Heart left ventricle (tissue), 16 donors: ENCODE results near the gene EMC7. TPM values are rescaled to one million over a fixed set of nuclear protein-coding genes. Genes with fewer than 3 reads are reported as not detected.

Experiments
- ATAC-seq, 4 donors: fragments of 200-7000 bp; cut with Tn5 transposase; one replicate each; pipeline ENCODE4 v1.9.1; 2020 to 2022; ENCODE audit warnings: moderate library complexity in 4 of 4, mild to moderate bottlenecking in 3 of 4, moderate number of reproducible peaks in 1 of 4
- DNase-seq, 5 donors: peaks; one replicate each; pipeline ENCODE4 v3.0.0-alpha.2; 2020
- H3K27ac ChIP-seq, 12 donors: fragments of 200-600 bp; sonication (generic) in 4 of 12; one replicate each; pipeline versions ENCODE4 v1.5.0 to v1.8.0; 2016 to 2022; ENCODE audit warnings: mild to moderate bottlenecking in 2 of 12
- H3K27me3 ChIP-seq, 9 donors: fragments of 200-600 bp; sonication (generic) in 2 of 9; one replicate each; pipeline versions ENCODE4 v1.5.1 to v1.8.0; 2016 to 2022; ENCODE audit warnings: mild to moderate bottlenecking in 3 of 9
- H3K36me3 ChIP-seq, 9 donors: fragments of 200-600 bp; sonication (generic) in 2 of 9; one replicate each; pipeline versions ENCODE4 v1.5.0 to v1.8.0; 2018 to 2022; ENCODE audit warnings: mild to moderate bottlenecking in 2 of 9
- H3K4me1 ChIP-seq, 12 donors: fragments of 200-600 bp; sonication (generic) in 4 of 12; one replicate each; pipeline versions ENCODE4 v1.5.0 to v1.8.0; 2016 to 2022; ENCODE audit warnings: mild to moderate bottlenecking in 3 of 12
- H3K4me3 ChIP-seq, 12 donors: fragments of 200-600 bp; sonication (generic) in 4 of 12; one replicate each; pipeline versions ENCODE4 v1.5.0 to v1.8.0; 2017 to 2022; ENCODE audit warnings: mild to moderate bottlenecking in 9 of 12, moderate library complexity in 4 of 12
- H3K9me3 ChIP-seq, 12 donors: fragments of 200-600 bp; sonication (generic) in 4 of 12; one replicate each; pipeline versions ENCODE4 v1.5.0 to v1.8.0; 2016 to 2022; ENCODE audit warnings: mild to moderate bottlenecking in 1 of 12
- POLR2A ChIP-seq, 2 donors: fragments of 450-650 bp; IDR thresholded peaks; one replicate each; pipeline ENCODE4 v1.6.1; 2017; ENCODE audit warnings: antibody characterized with exemption in 2 of 2, mild to moderate bottlenecking in 2 of 2, moderate library complexity in 2 of 2
- WGBS, 4 donors: extraction: QIAGEN DNeasy Blood & Tissue Kit in 2 of 4; methylation state at CpG; one replicate each; pipeline versions ENCODE4 v1.1.5 to v1.1.7; 2013 to 2018; 5-methylcytosine and 5-hydroxymethylcytosine counted together
- intact Hi-C, 10 donors: fragments of 100-400 bp; cut with DNase I; formaldehyde crosslinking; loops; one replicate each; pipeline versions ENCODE4 v1.11.1 to v1.14.2; 2022
- polyA plus RNA-seq, 2 donors: library from polyadenylated mRNA; stranded (reverse); fragments of 200-250 nt; gene quantifications; one replicate each; pipeline ENCODE4 v1.2.3, GENCODE V29; 2013
- total RNA-seq, 9 donors: library from RNA; depleted of rRNA in 2 of 9; stranded (reverse); fragments of >200 nt in 2 of 9; fragmentation: NEBNext Ultra II Directional in 3 of 9; extraction: Animal tissue kit (Norgen Biotek cat#: 25700) in 3 of 9; gene quantifications; one replicate each; pipeline versions ENCODE4 v1.1.0 to v1.2.4, GENCODE V29; 2016 to 2023
- TF ChIP-seq, protein P1 (sequence below), 12 donors: fragments of 200-600 bp; sonication (generic) in 4 of 12; IDR thresholded peaks; one replicate each; pipeline versions ENCODE4 v1.5.0 to v1.8.0; 2018 to 2022; ENCODE audit warnings: antibody characterized with exemption in 12 of 12, mild to moderate bottlenecking in 5 of 12
- donor health status: ischemic (EF 13 %, LVEDD 7.1; RV severe dilation, severe dysfunction).
- donor health status: healthy with polysubstance abuse.
- donor health status: DM: no; HTN: yes; CAD: no.
- donor health status: DM: no; HTN: no; CAD: no.
- donor health status: ischemic (EF 25% LVEDD 6.9; RV normal size, moderate dysfunction).
- donor health status: ischemic (EF 25% LVEDD 5.7; RV mildly dilated, moderate dysfunction).
- donor health status: healthy.
- donor health status: DM: yes; HTN: yes; CAD: no.
- donor health status: ischemic (EF 35%, LVEDD 5.7; RV mildly dilated, moderate dysfunction).
- donor health status: nonischemic (EF 11% LVEDD 7.7; RV severe dilation, severe dysfunction).
- donor health status: DM: yes; HTN: yes; CAD: no.
- donor health status: PGD.
- donor health status: ischemic (EF 29% LVEDD 5.4; RV normal size, mild dysfunction).
- donor health status: nonischemic (EF 23%, LVEDD 6.1; RV moderate dilation, normal function).

Gene EMC7
- total and polyA plus RNA-seq, 11 donors = 28.9 to 143 (median 65.2) TPM

DNA sequence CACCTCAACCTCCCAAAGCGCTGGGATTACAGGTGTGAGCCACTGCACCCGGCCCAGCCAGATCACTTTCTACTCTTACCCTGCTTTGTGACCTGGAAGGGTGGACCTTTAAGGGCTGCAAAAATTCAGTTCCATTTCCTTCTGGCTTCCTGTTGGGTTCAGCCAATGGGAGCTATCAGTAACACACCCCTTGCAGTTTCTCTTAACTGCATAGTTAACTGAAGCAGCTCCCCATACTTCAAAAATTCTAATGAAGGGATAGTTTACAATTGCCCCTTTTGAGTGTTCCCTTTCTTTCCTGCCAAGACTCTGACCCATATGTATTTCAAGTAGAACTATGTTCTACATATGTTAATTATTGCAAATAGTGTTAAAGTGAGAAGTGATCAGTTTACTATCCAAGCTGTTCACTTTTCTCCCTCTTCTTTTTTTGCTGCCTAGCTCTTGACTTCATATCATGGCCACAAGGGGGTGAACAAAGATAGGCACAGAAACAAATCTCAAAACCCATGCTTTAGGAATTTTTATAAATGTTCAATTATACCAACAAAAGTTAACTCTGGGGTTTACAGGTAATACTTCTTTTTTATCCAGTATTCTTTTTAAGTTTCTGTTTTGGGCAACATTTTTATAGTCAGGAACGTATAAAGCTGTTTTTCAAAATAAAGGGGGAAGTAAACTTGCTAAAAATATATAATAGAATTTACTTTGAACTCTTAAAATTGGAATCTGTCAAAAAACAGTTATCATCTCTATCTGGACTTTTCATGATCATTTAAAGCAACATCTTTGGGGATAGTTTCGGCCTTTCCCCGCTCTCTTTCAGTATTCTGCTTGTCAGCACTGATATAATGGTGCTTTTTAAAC lies 8.4 kb upstream of the EMC7 start:
- intact Hi-C loops = loop anchor here in 6 of 10 donors (5.0 to 10.0 kb wide), 4 partner anchors 75 to 255 kb away; partner anchors contain the start of genes LPCAT4 (in 3 of the 6), AVEN (in 1 of the 6), KATNBL1 (in 1 of the 6) and SLC12A6 (in 1 of the 6)
- TF ChIP-seq, protein P1, sequence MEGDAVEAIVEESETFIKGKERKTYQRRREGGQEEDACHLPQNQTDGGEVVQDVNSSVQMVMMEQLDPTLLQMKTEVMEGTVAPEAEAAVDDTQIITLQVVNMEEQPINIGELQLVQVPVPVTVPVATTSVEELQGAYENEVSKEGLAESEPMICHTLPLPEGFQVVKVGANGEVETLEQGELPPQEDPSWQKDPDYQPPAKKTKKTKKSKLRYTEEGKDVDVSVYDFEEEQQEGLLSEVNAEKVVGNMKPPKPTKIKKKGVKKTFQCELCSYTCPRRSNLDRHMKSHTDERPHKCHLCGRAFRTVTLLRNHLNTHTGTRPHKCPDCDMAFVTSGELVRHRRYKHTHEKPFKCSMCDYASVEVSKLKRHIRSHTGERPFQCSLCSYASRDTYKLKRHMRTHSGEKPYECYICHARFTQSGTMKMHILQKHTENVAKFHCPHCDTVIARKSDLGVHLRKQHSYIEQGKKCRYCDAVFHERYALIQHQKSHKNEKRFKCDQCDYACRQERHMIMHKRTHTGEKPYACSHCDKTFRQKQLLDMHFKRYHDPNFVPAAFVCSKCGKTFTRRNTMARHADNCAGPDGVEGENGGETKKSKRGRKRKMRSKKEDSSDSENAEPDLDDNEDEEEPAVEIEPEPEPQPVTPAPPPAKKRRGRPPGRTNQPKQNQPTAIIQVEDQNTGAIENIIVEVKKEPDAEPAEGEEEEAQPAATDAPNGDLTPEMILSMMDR (IDR thresholded peaks at IDR 0.05) = peak in 8 of 12 donors; percentile 28 to 46 (median 44)
- no peak for TF ChIP-seq POLR2A (IDR thresholded peaks at IDR 0.05)
- no peak for ATAC-seq
- DNase-seq = no peak
- no peak overlapping the region for H3K4me3 ChIP-seq
- H3K4me1 ChIP-seq = no peaks in the 10 kb centered on the region
- WGBS, 4 donors = 60 to 71% (median 67%) methylated on average over 5 of the region's 5 CpGs
- H3K27me3 ChIP-seq = peaks cover 0 to 5% (median 0%) of the 10 kb centered on the region in 9 donors
- no peak overlapping the region for H3K27ac ChIP-seq
- no peaks in the 10 kb centered on the region for H3K36me3 ChIP-seq
- no peaks in the 10 kb centered on the region for H3K9me3 ChIP-seq

DNA sequence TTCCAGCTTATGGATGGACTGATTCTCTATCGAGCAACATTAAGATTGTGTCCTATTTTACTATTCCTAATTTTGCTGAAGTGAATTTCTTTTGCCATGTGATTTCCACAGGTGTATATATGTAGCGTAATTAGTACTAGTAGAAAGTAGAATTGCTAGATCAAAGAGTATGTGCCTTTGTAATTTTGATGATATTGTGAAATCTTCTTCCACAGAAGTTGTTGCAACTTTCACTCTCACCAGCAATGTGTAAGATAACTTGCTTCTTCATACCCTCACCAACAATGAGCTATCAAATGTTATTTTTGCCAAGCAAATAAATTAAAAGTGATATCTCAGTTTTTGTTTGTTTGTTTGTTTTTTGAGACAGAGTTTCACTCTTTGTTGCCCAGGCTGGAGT lies 5.7 kb upstream of the EMC7 start:
- intact Hi-C loops = loop anchor here in 6 of 10 donors (5.0 to 10.0 kb wide), 4 partner anchors 73 to 257 kb away; partner anchors contain the start of genes LPCAT4 (in 3 of the 6), AVEN (in 1 of the 6), KATNBL1 (in 1 of the 6) and SLC12A6 (in 1 of the 6)
- H3K4me1 ChIP-seq = peaks cover 0 to 8% (median 4%) of the 10 kb centered on the region in 12 donors
- DNase-seq (no peak), ATAC-seq (no peak)
- no peak for TF ChIP-seq POLR2A (IDR thresholded peaks at IDR 0.05)
- TF ChIP-seq, protein P1 (IDR thresholded peaks at IDR 0.05) = no peak
- no peaks in the 10 kb centered on the region for H3K27me3 ChIP-seq
- WGBS, 4 donors = 91 to 94% (median 92%) methylated on average over 2 of the region's 2 CpGs
- H3K4me3 ChIP-seq = no peak overlapping the region
- no peak overlapping the region for H3K27ac ChIP-seq
- peaks cover 0 to 4% (median 0%) of the 10 kb centered on the region in 9 donors for H3K36me3 ChIP-seq
- no peaks in the 10 kb centered on the region for H3K9me3 ChIP-seq

DNA sequence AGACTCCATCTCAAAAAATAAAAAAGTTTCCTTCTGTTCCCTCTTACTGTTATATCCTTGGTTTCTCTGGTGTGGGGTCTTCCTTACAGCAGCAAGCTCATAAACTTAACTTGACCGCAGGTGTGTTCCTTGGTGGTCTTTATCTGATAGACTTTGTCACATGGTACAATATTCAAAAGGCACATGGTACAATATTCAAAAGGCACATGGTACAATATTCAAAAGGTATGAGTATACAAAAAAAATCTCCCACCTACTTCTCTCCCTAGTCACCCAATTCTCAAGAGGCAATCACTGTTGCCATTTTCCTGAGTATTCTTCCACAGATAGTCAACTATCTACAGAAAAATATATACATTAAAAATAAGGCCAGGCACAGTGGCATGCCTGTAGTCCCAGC lies 4.8 kb upstream of the EMC7 start:
- TF ChIP-seq, protein P1 (IDR thresholded peaks at IDR 0.05) = no peak
- TF ChIP-seq POLR2A (IDR thresholded peaks at IDR 0.05) = no peak
- WGBS, 4 donors = 89 to 95% (median 93%) methylated on average over 1 of the region's 1 CpG
- no peaks in the 10 kb centered on the region for H3K9me3 ChIP-seq
- H3K4me1 ChIP-seq = peaks cover 0 to 8% (median 4%) of the 10 kb centered on the region in 12 donors
- no peak overlapping the region for H3K27ac ChIP-seq
- no peak for ATAC-seq
- no peak for DNase-seq
- H3K4me3 ChIP-seq = no peak overlapping the region
- H3K27me3 ChIP-seq = no peaks in the 10 kb centered on the region
- intact Hi-C loops = loop anchor here in 6 of 10 donors (5.0 to 10.0 kb wide), 4 partner anchors 72 to 258 kb away; partner anchors contain the start of genes LPCAT4 (in 3 of the 6), AVEN (in 1 of the 6), KATNBL1 (in 1 of the 6) and SLC12A6 (in 1 of the 6)
- peaks cover 0 to 4% (median 0%) of the 10 kb centered on the region in 9 donors for H3K36me3 ChIP-seq
